Spleen (tissue), 11 donors: Measurements from ENCODE around the gene KAT5. TPM values are rescaled to one million over a fixed set of nuclear protein-coding genes. Genes with fewer than 3 reads are reported as not detected.

ENCODE experiments used
- DNase-seq: peaks from one replicate; pipeline ENCODE4 v3.0.0-alpha.2; 2020
- H3K27ac ChIP-seq, 8 donors: fragments of 200-600 bp; sonication (generic) in 7 of 8; 1 replicate in 4 of 8; 2 replicates in 4 of 8; pipeline versions ENCODE4 v1.5.0 to v1.8.0; 2016 to 2021; ENCODE audit warnings: inconsistent platforms in 4 of 8, mild to moderate bottlenecking in 4 of 8, moderate library complexity in 1 of 8
- H3K27me3 ChIP-seq, 7 donors: fragments of 200-600 bp; sonication (generic) in 6 of 7; replicated peaks in 1 of 7; 1 replicate in 4 of 7; 2 replicates in 3 of 7; pipeline versions ENCODE4 v1.5.0 to v1.8.0; 2016 to 2021; ENCODE audit warnings: inconsistent platforms in 3 of 7, mild to moderate bottlenecking in 1 of 7
- H3K36me3 ChIP-seq, 6 donors: fragments of 200-600 bp; sonication (generic) in 5 of 6; 1 replicate in 4 of 6; 2 replicates in 2 of 6; pipeline versions ENCODE4 v1.5.0 to v1.8.0; 2016 to 2021; ENCODE audit warnings: inconsistent platforms in 2 of 6
- H3K4me1 ChIP-seq, 6 donors: fragments of 200-600 bp; sonication (generic) in 5 of 6; 1 replicate in 3 of 6; 2 replicates in 3 of 6; pipeline versions ENCODE4 v1.5.0 to v1.8.0; 2016 to 2021; ENCODE audit warnings: inconsistent platforms in 3 of 6
- H3K4me3 ChIP-seq, 8 donors: fragments of 200-600 bp; sonication (generic) in 7 of 8; 1 replicate in 4 of 8; 2 replicates in 4 of 8; pipeline versions ENCODE4 v1.5.0 to v1.8.0; 2016 to 2021; ENCODE audit warnings: inconsistent platforms in 4 of 8, mild to moderate bottlenecking in 4 of 8, moderate library complexity in 2 of 8
- H3K9me3 ChIP-seq, 8 donors: fragments of 200-600 bp; sonication (generic) in 7 of 8; 1 replicate in 4 of 8; 2 replicates in 4 of 8; pipeline versions ENCODE4 v1.5.0 to v1.8.0; 2016 to 2021; ENCODE audit warnings: inconsistent platforms in 4 of 8
- CTCF ChIP-seq, 11 experiments: fragments of 200-600 bp in 7 of 11; fragments of 450-650 bp in 4 of 11; sonication (generic) in 4 of 11; IDR thresholded peaks in 8 of 11; conservative IDR thresholded peaks in 3 of 11; 1 replicate in 7 of 11; 2 replicates in 4 of 11; pipeline versions ENCODE4 v1.4.0 to v1.8.0; 2016 to 2021; ENCODE audit warnings: antibody characterized with exemption in 11 of 11, inconsistent platforms in 4 of 11, mild to moderate bottlenecking in 1 of 11
- POLR2A ChIP-seq, 3 donors: fragments of 450-650 bp; IDR thresholded peaks; one replicate each; pipeline ENCODE4 v1.5.1; 2017; ENCODE audit warnings: antibody characterized with exemption in 3 of 3, mild to moderate bottlenecking in 1 of 3
- POLR2AphosphoS5 ChIP-seq, 3 donors: sonication (generic); formaldehyde crosslinking; IDR thresholded peaks; one replicate each; pipeline ENCODE4 v1.5.1; 2017; ENCODE audit warnings: antibody characterized with exemption in 3 of 3
- WGBS, 5 donors: extraction: QIAGEN DNeasy Blood & Tissue Kit in 3 of 5; methylation state at CpG; one replicate each; pipeline versions ENCODE4 v1.1.5 to v1.1.7; 2013 to 2018; 5-methylcytosine and 5-hydroxymethylcytosine counted together
- intact Hi-C: fragments of 100-400 bp; cut with DNase I; formaldehyde crosslinking; loops from one replicate; pipeline ENCODE4 v1.15.0; 2023; ENCODE audit warnings: low total_unique reads
- polyA plus RNA-seq, 3 donors: library from polyadenylated mRNA; stranded (reverse); fragments of 200-250 nt; gene quantifications; one replicate each; pipeline ENCODE4 v1.2.1, GENCODE V29; 2013
- total RNA-seq, 7 donors: library from RNA; depleted of rRNA in 3 of 7; stranded (reverse); fragments of >200 nt in 3 of 7; fragmentation: NEBNext Ultra II Directional in 4 of 7; extraction: Animal tissue kit (Norgen Biotek cat#: 25700) in 4 of 7; gene quantifications; one replicate each; pipeline versions ENCODE4 v1.1.0 to v1.2.1, GENCODE V29; 2016 to 2021
- donor health status: healthy with polysubstance abuse.
- donor health status: DM: no; HTN: no; CAD: no; lungs with moderate emphysema.
- donor health status: DM: no; HTN: no; CAD: no.
- donor health status: Bipolar disorder and iron deficiency.
- donor health status: healthy.
- donor health status: DM: no; HTN: no; CAD: no.
- donor health status: DM: yes; HTN: yes; CAD: no.

KAT5 gene
- total and polyA plus RNA-seq, 10 donors = 55.0 to 103 (median 67.3) TPM

GRCh38 chr11:65720211-65720934 lies 8.3 kb downstream of the KAT5 start, which contains the start of gene RNASEH2C:
Gene RNASEH2C, minus strand, starts transcription at chr11:65720798. Its CDS starts 40 bp downstream, at chr11:65720758.
- H3K36me3 ChIP-seq = peaks cover 6 to 44% (median 39%) of the 10 kb centered on the region in 6 donors
- intact Hi-C loops = loop anchor here (10.0 kb wide), 1 partner anchor 54 kb away; no protein-coding TSS in a partner anchor
- TF ChIP-seq POLR2AphosphoS5 (IDR thresholded peaks at IDR 0.05) (peak; percentile 98), POLR2A (IDR thresholded peaks at IDR 0.05) (peak in 2 of 3 donors; percentile 60 to 84), CTCF (IDR thresholded peaks at IDR 0.05 in 8 of 11, conservative IDR thresholded peaks at IDR 0.05 in 3 of 11) (peak in 3 of 11 experiments; percentile 18 to 33 (median 30))
- H3K4me3 ChIP-seq = peak within 1 kb of the TSS; percentile 67 to 95 (median 85)
- no peaks in the 10 kb centered on the region for H3K27me3 ChIP-seq
- peaks cover 15 to 44% (median 29%) of the 10 kb centered on the region in 6 donors for H3K4me1 ChIP-seq
- peak within 1 kb of the TSS; percentile 84 to 97 (median 93) for H3K27ac ChIP-seq
- WGBS, 5 donors = 0 to 1% (median 0%) methylated on average over 32 to 76 of the region's 76 CpGs
- no peaks in the 10 kb centered on the region for H3K9me3 ChIP-seq
- DNase-seq = peak; percentile 95

- Histone ChIP-seq H3K9me3 (no peaks in the 10 kb centered on the region), H3K4me3 (no peak overlapping the region), H3K4me1 (peaks cover 15 to 31% (median 27%) of the 10 kb centered on the region in 6 donors), H3K36me3 (peaks cover 0 to 25% (median 21%) of the 10 kb centered on the region in 6 donors), H3K27me3 (no peaks in the 10 kb centered on the region), H3K27ac (no peak overlapping the region)
- intact Hi-C loops = loop anchor here (10.0 kb wide), 1 partner anchor 53 kb away; no protein-coding TSS in a partner anchor
- no peak for TF ChIP-seq CTCF (IDR thresholded peaks at IDR 0.05 in 8 of 11, conservative IDR thresholded peaks at IDR 0.05 in 3 of 11)
- TF ChIP-seq POLR2A (IDR thresholded peaks at IDR 0.05) = no peak
- no peak for TF ChIP-seq POLR2AphosphoS5 (IDR thresholded peaks at IDR 0.05)
- 82 to 96% (median 88%) methylated on average over 1 of the region's 1 CpG for WGBS, 5 donors
- no peak for DNase-seq
Observed at GRCh38 chr11:65722261-65722660, 10.2 kb downstream of the KAT5 start.

GRCh38 chr11:65726660-65727059 lies 14.6 kb downstream of the KAT5 start:
- H3K36me3 ChIP-seq = no peaks in the 10 kb centered on the region
- no peak overlapping the region for H3K4me3 ChIP-seq
- no peaks in the 10 kb centered on the region for H3K9me3 ChIP-seq
- no peak for TF ChIP-seq POLR2A (IDR thresholded peaks at IDR 0.05)
- no peak for TF ChIP-seq POLR2AphosphoS5 (IDR thresholded peaks at IDR 0.05)
- TF ChIP-seq CTCF (IDR thresholded peaks at IDR 0.05 in 8 of 11, conservative IDR thresholded peaks at IDR 0.05 in 3 of 11) = no peak
- intact Hi-C loops = loop anchor here (10.0 kb wide), 1 partner anchor 48 kb away; no protein-coding TSS in a partner anchor
- H3K27ac ChIP-seq = peak overlapping the region in 3 of 8 donors; percentile 7 to 33 (median 18)
- peaks cover 0 to 5% (median 0%) of the 10 kb centered on the region in 7 donors for H3K27me3 ChIP-seq
- DNase-seq = no peak
- WGBS, 5 donors = 43 to 72% (median 63%) methylated on average over 3 to 6 of the region's 6 CpGs
- H3K4me1 ChIP-seq = no peaks in the 10 kb centered on the region

GRCh38 chr11:65727865-65728264 lies 15.8 kb downstream of the KAT5 start:
- Histone ChIP-seq H3K9me3 (no peaks in the 10 kb centered on the region), H3K36me3 (no peaks in the 10 kb centered on the region), H3K4me1 (no peaks in the 10 kb centered on the region), H3K27me3 (peaks cover 0 to 5% (median 0%) of the 10 kb centered on the region in 7 donors), H3K27ac (no peak overlapping the region), H3K4me3 (no peak overlapping the region)
- intact Hi-C loops = loop anchor here (10.0 kb wide), 1 partner anchor 47 kb away; no protein-coding TSS in a partner anchor
- no peak for TF ChIP-seq POLR2A (IDR thresholded peaks at IDR 0.05)
- TF ChIP-seq CTCF (IDR thresholded peaks at IDR 0.05 in 8 of 11, conservative IDR thresholded peaks at IDR 0.05 in 3 of 11) = no peak
- TF ChIP-seq POLR2AphosphoS5 (IDR thresholded peaks at IDR 0.05) = no peak
- WGBS, 5 donors = 81 to 89% (median 86%) methylated on average over 12 to 15 of the region's 15 CpGs
- DNase-seq = no peak
